NCI-H460 (cell line): ENCODE data around the gene ITPRIP. TPM values are rescaled to one million over a fixed set of nuclear protein-coding genes. Genes with fewer than 3 reads are reported as not detected.

Source experiments
- DNase-seq: peaks from one replicate; pipeline ENCODE4 v3.0.0-alpha.2; 2016; ENCODE audit warnings: low read depth; ENCODE audit errors: extremely low read depth
- total RNA-seq: library from RNA; depleted of rRNA; stranded (reverse); fragments of >200 nt; shearing (Covaris generic); gene quantifications from 2 replicates; pipeline ENCODE4 v1.2.3, GENCODE V29; 2014

Gene ITPRIP
- total RNA-seq, 1 experiment from 2014 or later, result 77.9 TPM

DNA sequence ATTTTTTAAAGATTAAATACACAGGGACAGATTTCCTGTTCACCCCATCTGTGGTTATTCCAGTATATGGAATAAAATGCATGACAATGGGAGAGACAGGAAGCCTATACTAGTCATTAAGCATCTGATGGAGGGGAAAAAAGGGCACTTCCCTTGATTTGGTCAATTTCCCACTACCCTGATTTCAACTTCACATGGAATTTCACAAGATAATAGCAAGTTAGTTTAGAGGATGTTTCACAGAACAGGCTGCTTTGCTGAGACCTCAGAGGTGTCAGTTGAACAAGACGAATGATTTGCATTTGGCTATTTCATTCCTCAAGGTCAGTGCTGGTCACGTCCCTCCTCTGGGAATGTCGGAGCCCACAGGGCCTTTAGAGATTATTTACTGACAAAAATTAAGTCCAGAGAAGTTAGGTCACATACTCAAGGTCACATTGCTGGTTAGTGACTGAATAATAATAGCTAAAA is 4.7 kb upstream of the ITPRIP start:
- no peak for DNase-seq

DNA sequence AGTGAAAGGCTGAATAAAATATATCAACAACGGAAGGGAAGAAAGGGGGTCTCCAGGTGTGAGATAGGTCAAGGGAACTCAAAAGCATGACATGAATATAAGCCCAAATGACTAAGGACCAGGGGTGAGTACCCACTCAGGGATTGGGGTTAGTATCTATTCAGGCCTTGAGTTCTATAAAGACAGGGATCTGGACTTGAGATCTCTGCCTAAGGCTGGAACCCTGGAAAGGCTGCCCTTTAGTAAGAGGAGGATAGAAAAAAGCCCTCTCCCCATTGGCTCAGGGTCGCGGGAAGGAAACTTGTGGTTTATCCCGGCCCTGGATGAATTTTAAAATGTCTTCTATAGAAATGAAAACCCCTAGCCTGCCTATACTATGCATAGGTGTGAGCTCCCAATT is 2.4 kb upstream of the ITPRIP start:
- DNase-seq, result no peak

GRCh38 chr10:104340111-104340526 is 1.9 kb upstream of the ITPRIP start:
- DNase-seq, result no peak

GRCh38 chr10:104339469-104340110 is 1.3 kb upstream of the ITPRIP start:
- no peak for DNase-seq

- DNase-seq, result no peak
Observed at GRCh38 chr10:104337521-104337984, 712 bp downstream of the ITPRIP start.

GRCh38 chr10:104336821-104337467 is 1.3 kb downstream of the ITPRIP start:
- no peak for DNase-seq

DNA sequence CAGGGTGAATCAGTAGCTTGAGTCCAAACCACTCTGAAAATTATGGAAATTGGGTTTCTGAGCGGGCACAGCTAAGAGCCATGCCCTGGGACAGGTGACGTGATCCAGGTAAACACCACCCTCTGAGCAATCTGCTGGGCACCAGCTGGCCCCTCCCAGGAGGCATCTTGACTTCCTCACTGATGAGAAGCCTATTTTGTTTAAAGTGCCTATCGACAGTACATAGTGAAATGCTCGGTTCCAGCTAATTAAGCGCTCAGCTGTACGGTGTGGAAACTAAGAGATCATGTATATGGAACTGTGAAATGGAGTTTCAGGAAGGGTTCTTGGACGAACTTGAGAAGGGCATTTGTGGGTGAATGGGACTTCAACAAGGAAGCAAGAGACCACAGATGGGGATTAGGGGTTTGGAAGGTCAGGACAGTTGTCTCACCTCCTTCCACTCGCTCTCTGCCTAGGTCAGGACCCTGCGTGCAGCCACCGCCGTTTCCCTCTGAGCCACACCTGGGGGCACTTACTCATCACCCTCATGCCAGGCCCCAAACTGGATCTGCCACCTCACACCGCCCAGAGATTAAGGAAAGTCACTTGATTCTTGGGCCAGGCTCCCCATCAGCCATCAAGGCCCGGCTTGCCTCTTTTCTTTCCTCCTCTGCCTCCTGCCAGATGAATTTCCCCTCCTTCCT is 3.2 kb downstream of the ITPRIP start:
- DNase-seq, result no peak

GRCh38 chr10:104334561-104334960 is 3.7 kb downstream of the ITPRIP start:
- DNase-seq, result no peak

- DNase-seq, result no peak
Observed at GRCh38 chr10:104333728-104334373, 4.4 kb downstream of the ITPRIP start.

- DNase-seq, result no peak
Observed at GRCh38 chr10:104333032-104333727, 5.1 kb downstream of the ITPRIP start.

DNA sequence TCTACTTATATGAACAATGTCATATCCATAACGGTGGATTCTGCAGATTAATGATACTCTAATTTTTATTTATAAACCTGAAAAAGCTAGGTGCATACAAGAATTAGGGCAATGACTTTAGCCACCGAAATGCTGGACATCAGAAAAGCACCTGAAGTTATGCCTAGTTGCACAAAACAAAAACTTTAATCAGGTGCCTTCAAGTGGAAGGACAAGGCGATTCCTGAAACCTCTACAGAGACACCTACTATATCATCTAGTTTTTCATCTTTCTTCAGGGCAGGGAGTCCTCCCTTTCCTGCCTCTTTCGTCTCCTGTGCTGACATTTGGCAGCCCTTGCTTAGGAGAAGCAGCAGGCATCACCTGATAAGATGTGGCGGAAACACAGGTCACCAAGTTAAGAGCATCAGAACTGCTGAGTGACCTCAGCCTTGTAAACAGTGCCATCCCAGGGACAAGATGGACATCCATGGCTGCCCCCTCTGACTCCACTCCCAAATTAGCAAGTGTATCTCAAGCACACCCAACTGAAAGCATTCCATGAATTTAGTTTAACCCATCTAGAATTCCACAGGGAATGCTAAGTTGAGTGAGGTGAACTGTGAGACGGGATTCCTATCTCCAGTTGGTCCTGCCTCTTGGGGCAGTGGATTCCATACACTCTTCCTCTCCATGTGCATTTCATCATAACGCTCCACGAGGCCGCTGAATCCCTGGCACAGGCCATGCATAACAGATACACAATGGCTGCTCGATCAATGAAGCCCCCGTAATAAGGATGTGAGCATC is 5.8 kb downstream of the ITPRIP start:
- no peak for DNase-seq

DNA sequence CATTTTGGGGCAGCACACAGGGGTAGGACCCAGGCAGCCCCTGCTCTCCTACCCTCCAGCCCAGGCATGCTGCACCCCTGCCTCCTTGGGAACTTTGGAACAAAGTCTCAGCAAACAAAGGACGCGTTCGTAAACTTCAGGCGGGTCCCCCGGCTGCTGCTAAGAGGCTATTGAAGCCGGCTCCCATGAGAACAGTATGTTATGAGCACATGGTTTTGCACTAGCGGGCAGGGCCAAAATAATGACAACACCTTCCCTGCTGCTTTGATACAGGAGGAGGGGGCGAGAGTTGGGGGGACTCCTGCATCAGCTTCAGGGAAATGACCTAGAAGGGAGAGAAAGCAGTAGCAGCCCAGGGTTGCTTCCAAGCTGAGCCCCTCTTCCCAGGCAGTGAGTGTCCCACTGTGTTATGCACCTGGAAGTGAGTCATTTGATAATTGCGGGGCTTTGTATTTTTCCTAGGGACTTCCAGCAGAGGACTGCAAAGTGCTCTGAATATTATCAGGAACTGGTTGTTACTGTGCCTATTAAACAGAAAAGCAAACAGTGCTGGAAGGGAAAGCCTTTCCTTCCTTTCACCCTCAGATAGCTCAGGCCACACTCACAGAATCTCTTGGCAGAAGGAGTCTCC is 6.9 kb downstream of the ITPRIP start:
- no peak for DNase-seq

- DNase-seq, result peak; percentile 38
Observed at GRCh38 chr10:104330168-104331110, 7.8 kb downstream of the ITPRIP start.

GRCh38 chr10:104329735-104330134 is 8.5 kb downstream of the ITPRIP start:
- DNase-seq, result no peak

- DNase-seq, result peak; percentile 84
Observed at GRCh38 chr10:104328896-104329710, 9.2 kb downstream of the ITPRIP start.

- DNase-seq, result no peak
Observed at GRCh38 chr10:104328646-104328895, 9.7 kb downstream of the ITPRIP start.

GRCh38 chr10:104327745-104328645 is 10.3 kb downstream of the ITPRIP start:
- DNase-seq, result no peak
